Sigmoid colon (tissue), 4 donors: ENCODE measurements around the gene TMEM37.

Experiments used
- EP300 ChIP-seq, 4 donors: sonication (generic); formaldehyde crosslinking; IDR thresholded peaks; one replicate each; pipeline ENCODE4 v1.6.1; 2017; ENCODE audit warnings: antibody characterized with exemption in 4 of 4
- POLR2A ChIP-seq, 2 donors: fragments of 450-650 bp; IDR thresholded peaks; one replicate each; pipeline ENCODE4 v1.6.1; 2016; ENCODE audit warnings: antibody characterized with exemption in 2 of 2, mild to moderate bottlenecking in 2 of 2, moderate library complexity in 2 of 2
- POLR2AphosphoS5 ChIP-seq, 4 donors: sonication (generic); formaldehyde crosslinking; IDR thresholded peaks; one replicate each; pipeline ENCODE4 v1.6.1; 2017; ENCODE audit warnings: antibody characterized with exemption in 4 of 4
- TF ChIP-seq, protein P1 (sequence below), 4 experiments: fragments of 450-650 bp in 3 of 4; fragments of 200-600 bp in 1 of 4; IDR thresholded peaks; one replicate each; pipeline ENCODE4 v1.5.1; 2016 to 2019; ENCODE audit warnings: antibody characterized with exemption in 4 of 4, mild to moderate bottlenecking in 3 of 4, moderate library complexity in 2 of 4

- TF ChIP-seq POLR2AphosphoS5 (IDR thresholded peaks at IDR 0.05) (no peak), POLR2A (IDR thresholded peaks at IDR 0.05) (no peak), EP300 (IDR thresholded peaks at IDR 0.05) (no peak)
- TF ChIP-seq, protein P1, sequence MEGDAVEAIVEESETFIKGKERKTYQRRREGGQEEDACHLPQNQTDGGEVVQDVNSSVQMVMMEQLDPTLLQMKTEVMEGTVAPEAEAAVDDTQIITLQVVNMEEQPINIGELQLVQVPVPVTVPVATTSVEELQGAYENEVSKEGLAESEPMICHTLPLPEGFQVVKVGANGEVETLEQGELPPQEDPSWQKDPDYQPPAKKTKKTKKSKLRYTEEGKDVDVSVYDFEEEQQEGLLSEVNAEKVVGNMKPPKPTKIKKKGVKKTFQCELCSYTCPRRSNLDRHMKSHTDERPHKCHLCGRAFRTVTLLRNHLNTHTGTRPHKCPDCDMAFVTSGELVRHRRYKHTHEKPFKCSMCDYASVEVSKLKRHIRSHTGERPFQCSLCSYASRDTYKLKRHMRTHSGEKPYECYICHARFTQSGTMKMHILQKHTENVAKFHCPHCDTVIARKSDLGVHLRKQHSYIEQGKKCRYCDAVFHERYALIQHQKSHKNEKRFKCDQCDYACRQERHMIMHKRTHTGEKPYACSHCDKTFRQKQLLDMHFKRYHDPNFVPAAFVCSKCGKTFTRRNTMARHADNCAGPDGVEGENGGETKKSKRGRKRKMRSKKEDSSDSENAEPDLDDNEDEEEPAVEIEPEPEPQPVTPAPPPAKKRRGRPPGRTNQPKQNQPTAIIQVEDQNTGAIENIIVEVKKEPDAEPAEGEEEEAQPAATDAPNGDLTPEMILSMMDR (IDR thresholded peaks at IDR 0.05), result no peak
Observed at GRCh38 chr2:119389615-119390306, 41.9 kb upstream of the TMEM37 start.
